Thyroid gland (tissue), 4 donors: ENCODE results near the gene ARL13B. TPM values are rescaled to one million over a fixed set of nuclear protein-coding genes. Genes with fewer than 3 reads are reported as not detected.

Source experiments
- DNase-seq, 2 donors: peaks; one replicate each; pipeline ENCODE4 v3.0.0-alpha.2; 2019
- H3K27ac ChIP-seq, 3 donors: fragments of 200-600 bp; sonication (generic); 1 replicate in 2 of 3; 2 replicates in 1 of 3; pipeline ENCODE4 v1.5.1; 2016 to 2019; ENCODE audit warnings: mild to moderate bottlenecking in 1 of 3, moderate library complexity in 1 of 3
- H3K27me3 ChIP-seq: fragments of 200-600 bp; sonication (generic); one replicate; pipeline ENCODE4 v1.5.1; 2019
- H3K36me3 ChIP-seq, 2 donors: fragments of 200-600 bp; sonication (generic); one replicate each; pipeline ENCODE4 v1.5.1; 2016 to 2019
- H3K4me1 ChIP-seq, 2 donors: fragments of 200-600 bp; sonication (generic); one replicate each; pipeline ENCODE4 v1.5.1; 2017 to 2019
- H3K4me3 ChIP-seq, 3 donors: fragments of 200-600 bp; sonication (generic); replicated peaks in 1 of 3; 1 replicate in 2 of 3; 2 replicates in 1 of 3; pipeline ENCODE4 v1.5.1; 2016; ENCODE audit warnings: mild to moderate bottlenecking in 1 of 3
- H3K9me3 ChIP-seq: fragments of 200-600 bp; sonication (generic); one replicate; pipeline ENCODE4 v1.5.1; 2017
- CTCF ChIP-seq, 6 experiments: fragments of 200-600 bp in 3 of 6; fragments of 450-650 bp in 3 of 6; sonication (generic) in 3 of 6; IDR thresholded peaks; one replicate each; pipeline ENCODE4 v1.5.1; 2016 to 2019; ENCODE audit warnings: antibody characterized with exemption in 6 of 6, mild to moderate bottlenecking in 2 of 6, inconsistent platforms in 1 of 6, moderate library complexity in 1 of 6
- POLR2A ChIP-seq, 2 donors: fragments of 450-650 bp; IDR thresholded peaks; one replicate each; pipeline ENCODE4 v1.6.1; 2017; ENCODE audit warnings: antibody characterized with exemption in 2 of 2, mild to moderate bottlenecking in 2 of 2, moderate library complexity in 1 of 2
- WGBS, 2 donors: methylation state at CpG; one replicate each; pipeline ENCODE4 v1.1.5; 2017; 5-methylcytosine and 5-hydroxymethylcytosine counted together
- intact Hi-C: fragments of 100-400 bp; cut with DNase I; formaldehyde crosslinking; loops from one replicate; pipeline ENCODE4 v1.15.1; 2023
- total RNA-seq, 4 donors: library from RNA; depleted of rRNA; stranded (reverse); fragments of >200 nt; gene quantifications; one replicate each; pipeline ENCODE4 v1.2.3, GENCODE V29; 2016

The ARL13B gene
- total RNA-seq, 4 donors from 2014 or later = 14.6 to 27.3 (median 16.0) TPM

- Histone ChIP-seq H3K27me3 (no peaks in the 10 kb centered on the region), H3K36me3 (no peaks in the 10 kb centered on the region), H3K27ac (peak overlapping the region; percentile 70 to 95 (median 86)), H3K4me3 (peak overlapping the region; percentile 50 to 61 (median 58)), H3K4me1 (peaks cover 8 to 11% of the 10 kb centered on the region in 2 donors), H3K9me3 (no peaks in the 10 kb centered on the region)
- intact Hi-C loops = loop anchor here (10.0 kb wide), 1 partner anchor 59 kb away; no protein-coding TSS in a partner anchor
- DNase-seq = no peak
- TF ChIP-seq CTCF (IDR thresholded peaks at IDR 0.05) = no peak
- 66 to 70% methylated on average over 17 of the region's 17 CpGs for WGBS, 2 donors
Measured at GRCh38 chr3:94063496-94064119, 83.7 kb downstream of the ARL13B start.

GRCh38 chr3:94064243-94064860 lies 84.4 kb downstream of the ARL13B start:
- TF ChIP-seq POLR2A (IDR thresholded peaks at IDR 0.05) (no peak), CTCF (IDR thresholded peaks at IDR 0.05) (no peak)
- no peak for DNase-seq
- Histone ChIP-seq H3K27ac (peak overlapping the region in 1 of 3 donors; percentile 3), H3K27me3 (no peaks in the 10 kb centered on the region), H3K4me1 (peaks cover 8 to 11% of the 10 kb centered on the region in 2 donors), H3K36me3 (no peaks in the 10 kb centered on the region), H3K9me3 (no peaks in the 10 kb centered on the region), H3K4me3 (no peak overlapping the region)
- intact Hi-C loops = loop anchor here (10.0 kb wide), 1 partner anchor 60 kb away; no protein-coding TSS in a partner anchor
- WGBS, 2 donors = 86 to 88% methylated on average over 6 of the region's 6 CpGs

- Histone ChIP-seq H3K27me3 (no peaks in the 10 kb centered on the region), H3K4me1 (peaks cover 8 to 11% of the 10 kb centered on the region in 2 donors), H3K4me3 (no peak overlapping the region), H3K27ac (no peak overlapping the region), H3K36me3 (no peaks in the 10 kb centered on the region), H3K9me3 (no peaks in the 10 kb centered on the region)
- intact Hi-C loops = loop anchor here (10.0 kb wide), 1 partner anchor 60 kb away; no protein-coding TSS in a partner anchor
- no peak for TF ChIP-seq POLR2A (IDR thresholded peaks at IDR 0.05)
- no peak for TF ChIP-seq CTCF (IDR thresholded peaks at IDR 0.05)
- 69 to 77% methylated on average over 1 of the region's 1 CpG for WGBS, 2 donors
- DNase-seq = no peak
Measured at GRCh38 chr3:94065122-94065521, 85.2 kb downstream of the ARL13B start.

- 78 to 93% methylated on average over 1 of the region's 1 CpG for WGBS, 2 donors
- Histone ChIP-seq H3K4me1 (peaks cover 8 to 11% of the 10 kb centered on the region in 2 donors), H3K27ac (no peak overlapping the region), H3K4me3 (no peak overlapping the region), H3K9me3 (no peaks in the 10 kb centered on the region), H3K27me3 (no peaks in the 10 kb centered on the region), H3K36me3 (no peaks in the 10 kb centered on the region)
- DNase-seq = no peak
- TF ChIP-seq POLR2A (IDR thresholded peaks at IDR 0.05) (no peak), CTCF (IDR thresholded peaks at IDR 0.05) (no peak)
- intact Hi-C loops = loop anchor here (10.0 kb wide), 1 partner anchor 61 kb away; no protein-coding TSS in a partner anchor
Measured at GRCh38 chr3:94065819-94066480, 86.0 kb downstream of the ARL13B start.
